GM12892 (cell line): ENCODE measurements around the gene SUSD4.

Experiments
- DNase-seq: peaks from one replicate; pipeline ENCODE4 v3.0.0; 2011; ENCODE audit not compliant: insufficient read length
- FAIRE-seq: peaks from 2 replicates; lab custom pipeline; 2011; peaks lifted over from hg19 to GRCh38; lab: Jason Lieb, UNC
- POLR2A ChIP-seq: IDR thresholded peaks from 2 replicates; pipeline ENCODE4 v1.6.1; 2011; ENCODE audit warnings: low read depth, low read length, control low read depth
- POLR2AphosphoS5 ChIP-seq: IDR thresholded peaks from 2 replicates; pipeline ENCODE4 v1.6.1; 2011; ENCODE audit warnings: low read depth, low read length, control low read depth
- TAF1 ChIP-seq: IDR thresholded peaks from 2 replicates; pipeline ENCODE4 v1.6.1; 2011; ENCODE audit warnings: low read depth, mild to moderate bottlenecking, control low read depth, low read length, borderline replicate concordance

Gene SUSD4

GRCh38 chr1:223350361-223350908, 13.5 kb downstream of the SUSD4 start:
- FAIRE-seq: no peak

GRCh38 chr1:223349241-223349640, 14.7 kb downstream of the SUSD4 start:
- DNase-seq (no peak), FAIRE-seq (no peak)
- no peak for TF ChIP-seq TAF1
- TF ChIP-seq POLR2A: no peak
- TF ChIP-seq POLR2AphosphoS5: no peak

More at GRCh38 chr1:223350361-223350908, 13.5 kb downstream of the SUSD4 start:
- no peak for DNase-seq
- TF ChIP-seq POLR2A: no peak
- no peak for TF ChIP-seq POLR2AphosphoS5
- TF ChIP-seq TAF1: no peak

- no peak for FAIRE-seq
- no peak for DNase-seq
- TF ChIP-seq TAF1 (no peak), POLR2AphosphoS5 (no peak), POLR2A (no peak)
These were observed 15.5 kb downstream of the SUSD4 start for GRCh38 chr1:223348439-223348838.

GRCh38 chr1:223347583-223347982, 16.4 kb downstream of the SUSD4 start:
- TF ChIP-seq TAF1: no peak
- no peak for TF ChIP-seq POLR2AphosphoS5
- TF ChIP-seq POLR2A: no peak
- no peak for DNase-seq
- FAIRE-seq: no peak

GRCh38 chr1:223346311-223346710, 17.7 kb downstream of the SUSD4 start:
- DNase-seq (no peak), FAIRE-seq (no peak)
- no peak for TF ChIP-seq POLR2A
- no peak for TF ChIP-seq TAF1
- TF ChIP-seq POLR2AphosphoS5: no peak

- no peak for TF ChIP-seq POLR2AphosphoS5
- no peak for TF ChIP-seq POLR2A
- TF ChIP-seq TAF1: no peak
- no peak for DNase-seq
These were observed 18.3 kb downstream of the SUSD4 start for GRCh38 chr1:223345720-223346119.

GRCh38 chr1:223344491-223344890, 19.5 kb downstream of the SUSD4 start:
- no peak for TF ChIP-seq POLR2AphosphoS5
- no peak for TF ChIP-seq POLR2A
- no peak for TF ChIP-seq TAF1

More at GRCh38 chr1:223345720-223346119, 18.3 kb downstream of the SUSD4 start:
- FAIRE-seq: no peak

GRCh38 chr1:223343692-223344091, 20.3 kb downstream of the SUSD4 start:
- FAIRE-seq: no peak
- TF ChIP-seq POLR2A (no peak), TAF1 (no peak), POLR2AphosphoS5 (no peak)
- no peak for DNase-seq

More at GRCh38 chr1:223344491-223344890, 19.5 kb downstream of the SUSD4 start:
- DNase-seq (no peak), FAIRE-seq (no peak)

- no peak for TF ChIP-seq POLR2AphosphoS5
- TF ChIP-seq POLR2A: no peak
- TF ChIP-seq TAF1: no peak
- DNase-seq (no peak), FAIRE-seq (no peak)
These were observed 22.9 kb downstream of the SUSD4 start for GRCh38 chr1:223341121-223341520.

- DNase-seq (no peak), FAIRE-seq (no peak)
- TF ChIP-seq TAF1: no peak
- no peak for TF ChIP-seq POLR2AphosphoS5
These were observed 23.3 kb downstream of the SUSD4 start for GRCh38 chr1:223340637-223341036.

- FAIRE-seq (no peak), DNase-seq (no peak)
- TF ChIP-seq POLR2AphosphoS5 (no peak), POLR2A (no peak), TAF1 (no peak)
These were observed 24.1 kb downstream of the SUSD4 start for GRCh38 chr1:223339861-223340260.
